ENCODE measurements around the gene TADA1. TPM values are rescaled to one million over a fixed set of nuclear protein-coding genes. Genes with fewer than 3 reads are reported as not detected.
A peak's percentile ranks its signal among the peaks of the same experiment; 100 is the strongest.

The TADA1 gene
- total RNA-seq, 1 experiment from 2014 or later, result 22.6 TPM

DNA sequence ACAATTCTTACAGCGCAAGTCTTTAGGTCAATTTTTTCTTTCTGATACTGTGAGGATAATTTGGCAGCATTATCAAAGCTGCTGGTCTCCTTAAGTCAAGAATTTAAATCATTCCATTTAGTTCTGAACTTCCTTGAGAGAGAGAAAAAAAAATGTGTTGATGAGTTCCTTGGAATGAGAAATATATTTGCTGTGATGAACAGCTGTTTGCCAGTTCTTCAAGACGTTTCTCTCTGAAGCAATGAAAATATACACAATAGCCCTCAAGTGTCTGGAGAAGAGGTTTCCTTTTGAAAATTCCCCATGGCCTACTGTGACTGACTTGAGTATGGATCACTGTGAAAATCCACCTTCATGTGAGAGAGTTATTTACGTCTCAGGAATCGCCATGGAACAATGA lies 31.0 kb upstream of the TADA1 start:
- H3K36me3 ChIP-seq, result no peaks in the 10 kb centered on the region
- H3K4me1 ChIP-seq (replicated peaks), result peaks cover 55% of the 10 kb centered on the region
- no peaks in the 10 kb centered on the region for H3K27me3 ChIP-seq (replicated peaks)
- H3K4me3 ChIP-seq, result no peak overlapping the region
- H3K27ac ChIP-seq, result peak overlapping the region; percentile 92
- peak in 1 of 2 experiments; percentile 28 for DNase-seq (ENCODE audit: low read depth in 1 of 2, low spot score in 2 of 2)
- H3K9me3 ChIP-seq (replicated peaks), result no peaks in the 10 kb centered on the region

DNA sequence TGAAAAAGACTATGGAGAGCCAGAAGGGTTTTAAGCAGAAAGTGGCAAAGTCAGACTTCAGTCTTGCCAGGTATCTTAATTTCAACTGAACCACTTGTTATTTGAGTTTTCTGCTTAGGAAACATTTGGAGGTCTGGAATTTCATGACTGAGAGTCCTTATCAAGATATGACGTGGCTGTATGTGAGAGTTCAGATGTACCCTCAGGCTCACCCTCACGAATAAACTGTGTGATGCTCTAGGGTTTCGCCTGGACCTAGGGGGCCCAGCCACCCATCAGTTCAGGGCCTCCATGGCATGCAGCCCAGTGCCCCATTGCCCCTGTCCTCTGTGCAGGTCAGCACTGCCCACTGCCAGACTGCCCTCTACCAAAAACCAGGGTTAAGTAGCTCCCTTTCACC lies 30.6 kb upstream of the TADA1 start:
- Histone ChIP-seq H3K4me3 (no peak overlapping the region), H3K4me1 (replicated peaks) (peaks cover 59% of the 10 kb centered on the region), H3K27ac (peak overlapping the region; percentile 92), H3K36me3 (no peaks in the 10 kb centered on the region), H3K27me3 (replicated peaks) (no peaks in the 10 kb centered on the region), H3K9me3 (replicated peaks) (no peaks in the 10 kb centered on the region)
- DNase-seq (ENCODE audit: low read depth in 1 of 2, low spot score in 2 of 2), result peak in 1 of 2 experiments; percentile 51

GRCh38 chr1:166905900-166906299 lies 29.8 kb upstream of the TADA1 start:
- H3K27ac ChIP-seq, result peak overlapping the region; percentile 96

DNA sequence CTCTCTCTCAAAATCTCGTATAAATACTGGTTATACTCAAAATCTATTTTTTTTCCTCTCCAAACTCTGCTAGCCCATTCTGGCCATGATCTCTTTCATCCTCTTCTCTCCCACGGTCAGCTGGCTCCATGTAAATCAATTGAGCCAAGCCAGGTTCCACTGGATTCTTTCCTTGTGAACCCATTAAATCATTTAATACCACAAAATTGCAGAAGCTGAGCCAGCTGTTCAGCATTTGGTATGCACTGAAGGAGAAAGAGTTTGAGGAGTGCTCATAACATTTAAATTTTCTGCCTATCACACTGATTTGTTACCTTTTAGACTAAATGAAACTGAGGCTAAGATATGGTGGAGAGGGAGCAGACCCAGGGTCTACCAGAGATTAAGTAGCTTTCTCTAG lies 29.1 kb upstream of the TADA1 start:
- peak in 1 of 2 experiments; percentile 51 for DNase-seq (ENCODE audit: low read depth in 1 of 2, low spot score in 2 of 2)
- H3K27ac ChIP-seq, result peak overlapping the region; percentile 96
- no peak overlapping the region for H3K4me3 ChIP-seq
- H3K27me3 ChIP-seq (replicated peaks), result no peaks in the 10 kb centered on the region
- H3K36me3 ChIP-seq, result no peaks in the 10 kb centered on the region
- H3K9me3 ChIP-seq (replicated peaks), result no peaks in the 10 kb centered on the region
- H3K4me1 ChIP-seq (replicated peaks), result peaks cover 70% of the 10 kb centered on the region

More at GRCh38 chr1:166905900-166906299, 29.8 kb upstream of the TADA1 start:
- Histone ChIP-seq H3K36me3 (no peaks in the 10 kb centered on the region), H3K9me3 (replicated peaks) (no peaks in the 10 kb centered on the region), H3K27me3 (replicated peaks) (no peaks in the 10 kb centered on the region), H3K4me1 (replicated peaks) (peaks cover 67% of the 10 kb centered on the region), H3K4me3 (no peak overlapping the region)
- peak; percentile 81 to 92 for DNase-seq (ENCODE audit: low read depth in 1 of 2, low spot score in 2 of 2)

- Histone ChIP-seq H3K27ac (no peak overlapping the region), H3K27me3 (replicated peaks) (no peaks in the 10 kb centered on the region), H3K4me3 (no peak overlapping the region), H3K4me1 (replicated peaks) (peaks cover 76% of the 10 kb centered on the region), H3K9me3 (replicated peaks) (no peaks in the 10 kb centered on the region), H3K36me3 (no peaks in the 10 kb centered on the region)
- no peak for DNase-seq (ENCODE audit: low read depth in 1 of 2, low spot score in 2 of 2)
These were observed 27.2 kb upstream of the TADA1 start for GRCh38 chr1:166903232-166903631.

- Histone ChIP-seq H3K27ac (peak overlapping the region; percentile 76), H3K9me3 (replicated peaks) (no peaks in the 10 kb centered on the region; the same call in 1 of the 2 replicates), H3K4me3 (no peak overlapping the region), H3K27me3 (replicated peaks) (no peaks in the 10 kb centered on the region), H3K36me3 (no peaks in the 10 kb centered on the region), H3K4me1 (replicated peaks) (peaks cover 68% of the 10 kb centered on the region)
- DNase-seq (ENCODE audit: low read depth in 1 of 2, low spot score in 2 of 2), result peak; percentile 61 to 80
These were observed 26.2 kb upstream of the TADA1 start for GRCh38 chr1:166902279-166902678.

DNA sequence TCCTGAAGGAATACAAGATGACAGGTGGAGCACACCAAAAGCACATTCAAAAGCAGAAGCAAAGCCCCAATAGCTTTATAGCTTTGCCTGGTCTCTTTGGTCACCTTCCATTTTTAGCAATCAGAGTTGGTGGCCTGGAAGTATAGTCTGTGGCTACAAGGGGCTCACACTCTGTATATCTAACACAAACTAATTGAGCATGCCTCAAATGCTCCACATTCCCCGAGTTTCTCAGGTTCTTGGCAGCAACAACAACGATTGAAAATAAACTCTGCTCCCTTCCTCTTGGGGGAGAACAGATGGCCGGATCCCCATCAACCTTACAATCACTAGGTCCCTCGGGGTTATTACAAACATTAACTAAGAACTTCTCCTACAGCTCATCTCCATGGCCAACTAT lies 24.9 kb upstream of the TADA1 start:
- H3K27me3 ChIP-seq (replicated peaks), result no peaks in the 10 kb centered on the region
- no peak overlapping the region for H3K4me3 ChIP-seq
- no peaks in the 10 kb centered on the region for H3K36me3 ChIP-seq
- H3K27ac ChIP-seq, result peak overlapping the region; percentile 76
- H3K4me1 ChIP-seq (replicated peaks), result peaks cover 56% of the 10 kb centered on the region
- peak; percentile 60 to 82 for DNase-seq (ENCODE audit: low read depth in 1 of 2, low spot score in 2 of 2)
- H3K9me3 ChIP-seq (replicated peaks), result no peaks in the 10 kb centered on the region; the same call in 1 of the 2 replicates

GRCh38 chr1:166899769-166900168 lies 23.7 kb upstream of the TADA1 start:
- no peak for DNase-seq (ENCODE audit: low read depth in 1 of 2, low spot score in 2 of 2)
- no peaks in the 10 kb centered on the region; the same call in 1 of the 2 replicates for H3K9me3 ChIP-seq (replicated peaks)
- no peaks in the 10 kb centered on the region for H3K36me3 ChIP-seq
- H3K27ac ChIP-seq, result no peak overlapping the region
- peaks cover 45% of the 10 kb centered on the region for H3K4me1 ChIP-seq (replicated peaks)
- no peaks in the 10 kb centered on the region for H3K27me3 ChIP-seq (replicated peaks)
- no peak overlapping the region for H3K4me3 ChIP-seq

DNA sequence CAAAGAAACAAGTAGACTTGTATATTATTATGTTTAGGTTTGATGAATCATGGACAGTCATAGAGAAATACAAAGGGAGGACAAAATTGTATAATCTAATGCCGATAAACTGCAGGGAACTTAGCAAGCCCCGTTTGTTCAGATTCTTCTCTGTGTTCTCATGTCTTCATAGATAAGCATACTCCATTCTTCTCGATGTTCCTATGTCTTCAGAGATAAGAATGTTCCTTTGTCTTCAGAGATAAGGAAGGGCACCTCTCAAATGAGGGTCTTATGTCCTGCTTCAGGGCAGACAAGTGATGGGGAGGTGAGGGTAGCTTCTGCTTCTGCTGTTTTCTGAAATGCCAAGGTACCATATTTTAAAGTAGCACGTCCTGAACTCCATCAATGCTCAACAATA lies 19.7 kb upstream of the TADA1 start:
- no peaks in the 10 kb centered on the region for H3K27me3 ChIP-seq (replicated peaks)
- no peak overlapping the region for H3K27ac ChIP-seq
- no peaks in the 10 kb centered on the region for H3K36me3 ChIP-seq
- peaks cover 12% of the 10 kb centered on the region for H3K4me1 ChIP-seq (replicated peaks)
- no peaks in the 10 kb centered on the region; the same call in 1 of the 2 replicates for H3K9me3 ChIP-seq (replicated peaks)
- no peak for DNase-seq (ENCODE audit: low read depth in 1 of 2, low spot score in 2 of 2)
- no peak overlapping the region for H3K4me3 ChIP-seq

GRCh38 chr1:166889776-166890175 lies 13.7 kb upstream of the TADA1 start:
- H3K9me3 ChIP-seq (replicated peaks), result no peaks in the 10 kb centered on the region
- no peak overlapping the region for H3K4me3 ChIP-seq

GRCh38 chr1:166888373-166889111 lies 12.5 kb upstream of the TADA1 start:
- H3K27ac ChIP-seq, result no peak overlapping the region
- H3K4me3 ChIP-seq, result no peak overlapping the region
- 0 out of 2 replicates have a peak, but pooled peaks cover 3% of the 10 kb centered on the region for H3K4me1 ChIP-seq (replicated peaks)
- H3K27me3 ChIP-seq (replicated peaks), result no peaks in the 10 kb centered on the region
- DNase-seq (ENCODE audit: low read depth in 1 of 2, low spot score in 2 of 2), result no peak
- H3K36me3 ChIP-seq, result no peaks in the 10 kb centered on the region
- H3K9me3 ChIP-seq (replicated peaks), result no peaks in the 10 kb centered on the region

More at GRCh38 chr1:166889776-166890175, 13.7 kb upstream of the TADA1 start:
- Histone ChIP-seq H3K27me3 (replicated peaks) (no peaks in the 10 kb centered on the region), H3K27ac (no peak overlapping the region), H3K4me1 (replicated peaks) (0 out of 2 replicates have a peak, but pooled peaks cover 3% of the 10 kb centered on the region), H3K36me3 (no peaks in the 10 kb centered on the region)
- DNase-seq (ENCODE audit: low read depth in 1 of 2, low spot score in 2 of 2), result no peak

GRCh38 chr1:166884971-166885370 lies 8.9 kb upstream of the TADA1 start:
- Histone ChIP-seq H3K27me3 (replicated peaks) (no peaks in the 10 kb centered on the region), H3K4me3 (no peak overlapping the region), H3K9me3 (replicated peaks) (no peaks in the 10 kb centered on the region), H3K36me3 (no peaks in the 10 kb centered on the region), H3K27ac (no peak overlapping the region), H3K4me1 (replicated peaks) (0 out of 2 replicates have a peak, but pooled peaks cover 3% of the 10 kb centered on the region)
- no peak for DNase-seq (ENCODE audit: low read depth in 1 of 2, low spot score in 2 of 2)

DNA sequence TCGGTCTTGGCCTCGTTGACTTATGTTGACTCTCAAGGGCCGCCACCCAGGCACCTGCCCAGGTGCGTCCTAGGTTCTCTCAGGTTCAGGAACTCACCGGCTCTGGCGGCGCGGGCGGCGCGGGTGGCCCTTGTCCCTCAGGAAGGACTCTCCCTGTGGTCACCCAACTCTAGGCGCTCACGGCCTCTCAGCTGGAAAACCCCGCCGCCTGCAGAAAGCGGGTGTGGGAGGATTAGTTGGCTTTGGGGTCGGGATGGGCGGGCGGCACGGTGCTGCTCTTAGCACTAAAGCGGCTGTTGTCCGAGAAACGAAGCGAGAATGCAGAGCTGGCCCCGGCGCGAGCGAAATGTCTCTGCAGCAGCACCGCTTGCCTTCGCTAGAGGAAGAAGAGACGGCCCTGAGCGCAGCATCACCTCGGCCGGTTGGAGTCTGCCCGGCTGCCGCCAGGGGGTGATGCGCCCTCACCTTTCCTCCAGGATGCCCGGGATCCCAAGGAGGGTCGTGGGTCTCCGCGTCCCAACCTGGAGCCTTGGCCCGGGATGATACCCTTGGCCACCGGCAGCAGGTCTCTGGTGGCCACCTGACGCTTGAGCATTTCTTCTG lies 8.1 kb upstream of the TADA1 start:
- Histone ChIP-seq H3K4me3 (no peak overlapping the region), H3K9me3 (replicated peaks) (no peaks in the 10 kb centered on the region), H3K4me1 (replicated peaks) (0 out of 2 replicates have a peak, but pooled peaks cover 3% of the 10 kb centered on the region), H3K27ac (no peak overlapping the region), H3K36me3 (no peaks in the 10 kb centered on the region), H3K27me3 (replicated peaks) (no peaks in the 10 kb centered on the region)
- DNase-seq (ENCODE audit: low read depth in 1 of 2, low spot score in 2 of 2), result no peak

- Histone ChIP-seq H3K27me3 (replicated peaks) (no peaks in the 10 kb centered on the region), H3K9me3 (replicated peaks) (no peaks in the 10 kb centered on the region), H3K27ac (no peak overlapping the region), H3K36me3 (no peaks in the 10 kb centered on the region), H3K4me1 (replicated peaks) (no peaks in the 10 kb centered on the region), H3K4me3 (no peak overlapping the region)
- DNase-seq (ENCODE audit: low read depth in 1 of 2, low spot score in 2 of 2), result no peak
These were observed 6.8 kb upstream of the TADA1 start for GRCh38 chr1:166882893-166883292.
